AG09309 (cell line): ENCODE results near the gene MOB3C.

Source experiments
- DNase-seq: peaks from one replicate; pipeline ENCODE4 v3.0.0-alpha.2; 2010; ENCODE audit warnings: low read depth
- H3K4me3 ChIP-seq: 2 replicates; pipeline ENCODE4 v1.5.1; 2011; ENCODE audit warnings: mild to moderate bottlenecking, low read depth, low read length, moderate library complexity; ENCODE audit not compliant: control insufficient read depth
- TF ChIP-seq, protein P1 (sequence below): IDR thresholded peaks from 2 replicates; pipeline ENCODE4 v1.5.1; 2011; ENCODE audit warnings: mild to moderate bottlenecking, low read depth, low read length, inconsistent platforms; ENCODE audit not compliant: insufficient read depth, control insufficient read depth; ENCODE audit errors: missing control alignments

MOB3C gene

DNA sequence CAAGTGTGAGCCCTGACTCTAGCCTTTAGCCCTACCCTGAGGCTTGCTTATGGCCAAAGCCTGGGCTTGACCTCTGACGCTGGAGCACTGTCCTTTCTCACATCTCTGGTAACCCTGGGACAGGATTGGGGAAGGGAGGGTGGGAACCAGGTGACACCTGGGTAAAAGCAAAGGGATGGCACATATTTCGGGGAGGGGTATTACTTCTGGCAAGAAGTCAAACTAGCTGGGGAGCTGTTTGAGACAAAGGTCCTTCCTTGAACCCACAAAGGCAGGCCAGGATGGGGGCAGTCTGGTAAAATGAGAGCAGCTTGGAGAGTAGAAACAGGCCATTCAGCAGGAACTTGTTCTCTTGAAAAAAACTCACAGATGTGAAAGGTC is 2.0 kb downstream of the MOB3C start:
- no peak overlapping the region for H3K4me3 ChIP-seq
- TF ChIP-seq, protein P1, sequence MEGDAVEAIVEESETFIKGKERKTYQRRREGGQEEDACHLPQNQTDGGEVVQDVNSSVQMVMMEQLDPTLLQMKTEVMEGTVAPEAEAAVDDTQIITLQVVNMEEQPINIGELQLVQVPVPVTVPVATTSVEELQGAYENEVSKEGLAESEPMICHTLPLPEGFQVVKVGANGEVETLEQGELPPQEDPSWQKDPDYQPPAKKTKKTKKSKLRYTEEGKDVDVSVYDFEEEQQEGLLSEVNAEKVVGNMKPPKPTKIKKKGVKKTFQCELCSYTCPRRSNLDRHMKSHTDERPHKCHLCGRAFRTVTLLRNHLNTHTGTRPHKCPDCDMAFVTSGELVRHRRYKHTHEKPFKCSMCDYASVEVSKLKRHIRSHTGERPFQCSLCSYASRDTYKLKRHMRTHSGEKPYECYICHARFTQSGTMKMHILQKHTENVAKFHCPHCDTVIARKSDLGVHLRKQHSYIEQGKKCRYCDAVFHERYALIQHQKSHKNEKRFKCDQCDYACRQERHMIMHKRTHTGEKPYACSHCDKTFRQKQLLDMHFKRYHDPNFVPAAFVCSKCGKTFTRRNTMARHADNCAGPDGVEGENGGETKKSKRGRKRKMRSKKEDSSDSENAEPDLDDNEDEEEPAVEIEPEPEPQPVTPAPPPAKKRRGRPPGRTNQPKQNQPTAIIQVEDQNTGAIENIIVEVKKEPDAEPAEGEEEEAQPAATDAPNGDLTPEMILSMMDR, result no peak
- DNase-seq, result no peak

DNA sequence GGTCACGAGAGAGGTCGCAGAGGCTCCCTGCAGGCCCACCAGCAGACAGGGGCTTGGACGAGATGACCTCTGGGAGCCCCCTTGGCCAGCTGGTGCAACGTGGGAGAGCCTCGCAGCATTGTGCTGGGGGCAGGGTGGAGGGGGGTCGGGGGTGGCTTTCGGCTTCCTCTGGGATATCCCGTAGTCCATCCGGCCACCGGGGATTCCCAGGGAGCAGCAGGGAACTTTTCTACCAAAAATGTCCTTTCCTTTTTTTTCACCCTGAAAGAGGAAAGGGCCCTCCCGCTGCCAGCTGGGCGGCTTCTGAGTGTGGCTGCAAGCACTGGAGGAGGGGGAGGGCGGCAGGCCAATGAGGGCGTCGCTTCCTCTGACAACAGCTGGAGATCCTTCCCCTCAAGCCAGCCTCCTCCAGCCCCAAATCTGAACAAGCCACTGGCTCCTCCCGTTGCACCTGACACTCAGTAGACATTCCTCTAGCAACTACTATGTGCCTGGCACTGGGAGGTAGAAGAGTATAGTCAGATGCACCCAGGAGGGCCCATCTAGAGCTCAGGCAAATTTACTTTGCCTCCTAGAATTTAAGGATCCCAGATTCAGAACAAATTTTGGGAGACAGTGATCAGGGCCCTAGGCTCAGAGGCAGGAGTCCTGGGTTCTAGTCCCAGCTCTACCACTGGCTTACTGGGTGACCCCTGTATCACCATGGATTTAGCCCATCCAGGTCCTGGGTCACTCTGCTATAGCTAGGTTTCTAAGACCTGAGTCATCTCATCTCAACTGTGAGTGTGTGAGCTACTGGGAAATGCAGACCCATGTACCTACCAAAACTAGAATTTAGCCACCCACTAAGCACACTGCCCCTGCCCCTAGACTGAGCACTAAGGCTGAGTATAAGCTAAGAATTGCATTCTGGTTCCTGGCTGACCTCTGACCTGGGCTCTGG is 2.7 kb downstream of the MOB3C start:
- H3K4me3 ChIP-seq, result no peak overlapping the region
- DNase-seq, result no peak
- TF ChIP-seq, protein P1, result no peak

DNA sequence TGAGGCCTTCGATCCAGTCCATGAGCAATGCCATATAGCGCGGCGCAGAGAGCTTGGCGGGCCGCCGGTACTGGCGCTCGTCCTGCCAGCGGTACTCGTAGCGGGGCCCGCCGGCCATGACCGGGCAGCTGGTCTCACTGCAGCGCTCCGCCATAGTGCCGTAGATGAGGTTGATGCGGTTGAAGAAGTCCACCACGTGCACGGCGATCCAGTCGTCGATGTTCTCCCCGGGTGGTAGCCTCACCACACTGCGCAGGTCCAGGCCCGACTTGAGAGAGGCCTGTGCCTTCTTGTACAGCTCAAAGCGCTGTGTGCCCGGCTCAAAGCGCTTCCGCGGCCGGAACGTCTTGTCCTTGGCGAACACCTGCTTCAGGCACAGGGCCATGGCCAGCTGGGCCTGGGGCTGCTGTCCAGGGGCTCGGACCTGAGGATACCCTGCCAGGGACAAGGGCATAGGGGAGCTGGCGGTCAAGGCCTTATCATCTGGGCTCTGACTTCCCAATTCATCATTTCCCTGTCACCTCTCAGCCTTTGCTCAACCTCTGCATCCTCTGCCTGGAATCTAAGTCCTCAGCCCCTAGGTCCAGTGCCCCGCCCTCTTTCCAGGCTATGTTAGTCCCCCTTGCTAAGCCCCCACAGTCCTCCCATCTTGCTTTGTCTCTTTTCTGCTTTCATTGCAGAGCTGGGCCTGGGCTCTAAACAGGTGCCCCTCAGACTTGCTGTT is 3.5 kb downstream of the MOB3C start:
- H3K4me3 ChIP-seq, result no peak overlapping the region
- no peak for DNase-seq
- TF ChIP-seq, protein P1, result no peak

DNA sequence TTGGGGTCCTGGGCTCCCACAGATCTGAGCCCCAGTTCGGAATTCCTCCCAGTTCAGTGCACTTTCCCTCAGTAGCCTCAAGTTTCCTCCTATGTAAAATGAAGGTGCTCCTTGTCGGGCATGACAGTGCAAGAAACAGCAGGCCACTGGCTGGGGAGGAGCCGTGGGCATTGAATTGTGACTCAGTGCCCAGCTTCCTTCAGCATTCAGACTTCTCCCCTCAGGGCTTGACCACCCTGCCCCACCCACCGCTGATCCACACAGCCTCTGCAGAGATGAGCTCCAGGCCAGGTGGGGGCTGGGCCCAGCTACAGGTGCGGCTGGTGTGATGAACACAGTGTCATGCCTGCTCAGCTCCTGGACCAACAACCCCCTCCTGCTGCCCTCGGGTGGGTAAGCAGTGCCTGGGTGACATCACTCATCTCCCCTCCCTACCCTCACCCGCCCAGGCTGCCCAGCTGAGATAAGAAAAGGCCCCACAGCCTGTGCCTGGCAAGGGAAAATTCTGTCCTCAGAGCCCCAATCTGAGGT is 4.9 kb downstream of the MOB3C start:
- DNase-seq, result no peak
- TF ChIP-seq, protein P1, result no peak
- H3K4me3 ChIP-seq, result no peak overlapping the region

DNA sequence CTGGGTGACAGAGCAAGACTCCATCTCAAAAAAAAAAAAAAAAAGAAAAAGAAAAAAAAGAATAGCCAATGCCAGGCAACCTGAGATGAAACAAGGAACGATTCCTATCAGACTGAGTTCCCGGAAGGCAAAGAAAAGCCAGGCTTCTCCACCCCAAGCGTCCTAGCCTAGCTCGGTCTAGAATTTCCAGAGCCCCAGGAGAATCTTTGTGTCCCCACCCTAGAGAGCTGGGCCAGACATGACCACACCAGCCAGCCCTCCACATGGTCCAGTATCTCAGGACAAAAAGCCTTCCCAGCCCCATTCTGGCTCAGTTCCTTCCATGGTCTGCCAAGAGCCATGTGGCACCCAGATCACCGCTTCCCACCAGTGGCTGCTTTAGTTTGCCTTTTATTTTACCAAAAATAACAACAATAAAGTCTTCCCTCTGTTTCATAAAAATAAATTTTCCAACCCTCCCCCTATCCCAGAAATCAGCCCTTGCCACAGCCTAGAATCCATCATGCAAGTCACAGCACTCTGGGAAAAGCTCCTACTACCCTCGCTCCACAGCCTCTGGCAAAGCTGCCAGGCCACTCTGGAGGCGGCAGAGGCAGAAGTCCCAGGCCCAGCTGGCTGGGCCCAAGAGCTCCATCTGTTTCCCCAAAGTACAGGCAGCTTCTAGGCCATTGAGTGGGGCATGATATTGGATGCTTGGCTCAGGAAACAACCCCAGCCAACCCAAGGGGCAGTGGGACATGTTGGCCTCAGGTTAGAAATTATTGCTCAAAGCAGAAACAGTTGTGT is 9.1 kb downstream of the MOB3C start:
- TF ChIP-seq, protein P1, result no peak
- no peak overlapping the region for H3K4me3 ChIP-seq
- no peak for DNase-seq
